ENCODE results near the gene UBIAD1. TPM values are rescaled to one million over a fixed set of nuclear protein-coding genes. Genes with fewer than 3 reads are reported as not detected.
A peak's percentile ranks its signal among the peaks of the same experiment; 100 is the strongest.

The UBIAD1 gene
- total RNA-seq, 2 donors from 2014 or later: 19.1 to 25.3 TPM

DNA sequence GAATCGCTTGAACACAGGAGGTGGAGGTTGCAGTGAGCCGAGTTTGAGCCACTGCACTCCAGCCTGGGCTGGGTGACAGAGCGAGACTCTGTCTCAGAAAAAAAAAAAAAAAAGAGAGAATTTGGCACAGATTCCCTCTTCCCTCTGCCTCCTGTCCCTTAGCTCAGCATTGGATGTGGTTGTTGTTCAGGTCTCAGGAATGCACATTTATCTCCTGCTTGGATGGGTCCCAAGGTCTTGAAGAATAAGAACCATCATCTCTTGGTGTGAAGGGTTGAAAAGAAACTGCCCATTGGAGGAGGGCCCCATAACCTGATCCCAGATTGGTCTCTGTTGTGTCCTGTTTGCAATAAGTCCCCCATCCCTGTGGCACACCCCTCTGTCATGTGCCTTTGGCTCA lies 34.9 kb downstream of the UBIAD1 start:
- Mint-ChIP-seq H3K4me1 (peaks cover 6% of the 10 kb centered on the region), H3K36me3 (ENCODE audit: low read depth) (peaks cover 3% of the 10 kb centered on the region), H3K27ac (no peak overlapping the region)

DNA sequence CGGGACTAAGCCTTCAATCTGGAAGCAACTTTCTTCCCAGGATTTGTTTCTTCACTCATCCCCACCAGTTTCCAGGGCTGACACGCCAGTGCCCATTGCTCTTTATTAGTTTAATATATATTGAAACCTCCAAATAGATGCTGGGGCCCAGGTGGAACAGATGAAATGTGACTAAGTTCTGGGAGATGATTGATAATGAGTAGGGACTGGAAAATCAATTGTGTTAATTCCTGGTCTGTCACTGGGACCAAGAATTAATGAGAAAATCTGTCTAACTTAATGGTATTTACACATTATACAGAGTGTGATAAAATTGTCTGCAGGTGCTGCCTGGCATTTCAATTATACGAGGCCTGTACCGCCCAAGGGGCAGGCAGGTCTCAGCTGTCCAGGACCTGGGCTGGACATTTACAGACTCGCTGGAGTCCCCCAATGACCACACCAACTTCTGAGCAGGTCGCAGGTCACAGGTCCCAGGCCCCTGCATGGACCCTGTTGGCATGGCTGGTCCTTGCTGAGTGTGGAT lies 35.8 kb downstream of the UBIAD1 start:
- Mint-ChIP-seq H3K36me3 (ENCODE audit: low read depth) (peaks cover 3% of the 10 kb centered on the region), H3K4me1 (peaks cover 6% of the 10 kb centered on the region), H3K4me3 (no peak overlapping the region), H3K27ac (no peak overlapping the region), H3K27me3 (peaks cover 6% of the 10 kb centered on the region)
- DNase-seq (no peak), ATAC-seq (no peak)
- no peaks in the 10 kb centered on the region for H3K9me3 ChIP-seq (ENCODE audit: control insufficient read depth, low read length, poor library complexity, severe bottlenecking)

More for the DNA sequence above, 34.9 kb downstream of the UBIAD1 start:
- ATAC-seq (no peak), DNase-seq (no peak)
- H3K9me3 ChIP-seq (ENCODE audit: control insufficient read depth, low read length, poor library complexity, severe bottlenecking): no peaks in the 10 kb centered on the region
- no peak overlapping the region for H3K4me3 Mint-ChIP-seq
- H3K27me3 Mint-ChIP-seq: peaks cover 6% of the 10 kb centered on the region

DNA sequence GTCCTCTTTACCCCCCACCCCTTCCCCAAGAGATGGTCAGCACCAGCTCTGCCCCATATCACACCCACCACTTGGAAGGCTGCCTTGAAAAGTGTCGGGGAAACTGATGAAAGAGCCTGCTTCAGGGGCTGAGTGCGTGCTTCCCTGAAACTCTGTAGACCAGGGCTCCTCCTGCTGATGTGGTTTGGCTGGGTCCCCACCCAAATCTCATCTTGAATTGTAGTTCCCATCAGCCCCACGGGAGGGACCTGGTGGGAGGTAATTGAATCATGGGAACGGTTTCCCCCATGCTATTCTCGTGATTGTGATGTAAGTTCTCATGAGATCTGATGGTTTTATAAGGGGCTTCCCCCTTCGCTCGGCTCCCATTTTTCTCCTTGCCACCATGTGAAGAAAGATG lies 36.4 kb downstream of the UBIAD1 start:
- Mint-ChIP-seq H3K4me1 (peaks cover 6% of the 10 kb centered on the region), H3K27ac (peak overlapping the region; percentile 41), H3K36me3 (ENCODE audit: low read depth) (peaks cover 3% of the 10 kb centered on the region), H3K4me3 (no peak overlapping the region), H3K27me3 (peaks cover 6% of the 10 kb centered on the region)
- ATAC-seq (no peak), DNase-seq (no peak)
- H3K9me3 ChIP-seq (ENCODE audit: control insufficient read depth, low read length, poor library complexity, severe bottlenecking): no peaks in the 10 kb centered on the region

DNA sequence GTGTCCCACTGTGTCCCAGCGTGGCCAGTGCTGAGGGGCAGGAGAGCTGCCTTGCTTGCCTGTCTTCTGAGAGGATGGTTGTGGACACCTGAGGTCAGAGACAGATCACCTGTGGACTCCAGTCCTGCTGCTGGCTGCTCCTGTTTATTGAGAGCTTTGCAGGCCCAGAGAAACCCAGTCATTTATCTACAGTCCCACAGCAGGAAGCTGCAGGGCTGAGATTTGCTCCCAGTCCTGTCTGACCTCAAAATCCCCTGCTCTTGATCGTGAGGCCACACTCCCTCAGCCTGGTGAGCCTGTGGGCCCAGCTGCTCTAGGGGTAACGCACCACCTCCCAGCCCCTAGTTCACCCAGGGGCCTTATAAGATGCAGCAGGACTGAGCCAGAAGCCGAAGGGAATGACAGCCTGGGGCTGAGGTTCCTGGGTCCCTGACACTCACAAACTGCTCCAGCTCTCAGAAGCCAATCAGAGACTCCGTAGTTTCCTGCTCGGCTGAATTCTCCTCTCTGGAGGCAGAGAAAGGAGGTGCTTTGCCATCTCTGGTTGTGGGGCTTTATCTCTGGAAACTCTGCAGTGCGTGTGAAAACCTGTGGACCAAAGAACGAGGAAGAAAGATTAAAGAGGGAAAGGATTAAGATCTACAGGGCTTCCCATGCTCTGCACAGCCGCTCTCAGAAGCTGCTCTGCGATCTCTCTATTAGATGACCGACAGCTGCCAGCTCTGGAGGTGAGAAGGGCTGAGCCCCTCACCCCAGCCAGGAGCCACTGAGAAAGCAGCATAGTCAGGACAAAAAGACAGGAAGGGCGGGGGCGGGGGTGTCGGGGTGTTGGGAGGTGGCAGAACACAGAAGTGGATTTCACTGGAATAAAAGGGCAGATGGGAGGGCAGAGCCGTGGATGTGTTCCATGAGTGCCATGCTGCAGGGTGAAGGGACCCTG lies 39.1 kb downstream of the UBIAD1 start:
- DNase-seq (no peak), ATAC-seq (no peak)
- H3K4me1 Mint-ChIP-seq: peaks cover 8% of the 10 kb centered on the region
- peaks cover 3% of the 10 kb centered on the region for H3K36me3 Mint-ChIP-seq (ENCODE audit: low read depth)
- H3K27me3 Mint-ChIP-seq: peaks cover 6% of the 10 kb centered on the region
- H3K9me3 ChIP-seq (ENCODE audit: control insufficient read depth, low read length, poor library complexity, severe bottlenecking): no peaks in the 10 kb centered on the region
- no peak overlapping the region for H3K27ac Mint-ChIP-seq
- no peak overlapping the region for H3K4me3 Mint-ChIP-seq

DNA sequence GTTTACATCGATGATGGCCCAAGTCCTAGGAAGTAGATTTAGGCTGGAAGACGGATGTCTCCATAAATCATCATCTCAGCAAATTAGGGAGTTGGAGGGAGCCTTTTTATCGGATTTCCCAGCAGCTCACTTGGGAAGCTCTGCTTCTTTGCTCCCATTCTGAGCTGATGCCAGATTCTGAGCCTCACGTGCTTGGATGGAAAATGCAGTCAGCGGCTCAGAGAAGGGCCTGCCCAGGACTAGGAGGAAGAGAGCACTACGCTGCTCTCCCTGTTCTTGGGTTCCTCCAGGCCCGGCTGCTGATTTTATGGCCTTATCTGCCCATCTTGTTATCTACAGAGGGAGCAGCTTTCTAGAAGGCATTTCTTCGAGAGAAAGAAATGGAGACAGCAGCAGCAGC lies 42.0 kb downstream of the UBIAD1 start:
- H3K9me3 ChIP-seq (ENCODE audit: control insufficient read depth, low read length, poor library complexity, severe bottlenecking): no peaks in the 10 kb centered on the region
- H3K27me3 Mint-ChIP-seq: peaks cover 8% of the 10 kb centered on the region
- no peak overlapping the region for H3K27ac Mint-ChIP-seq
- DNase-seq: no peak
- peaks cover 8% of the 10 kb centered on the region for H3K4me1 Mint-ChIP-seq
- ATAC-seq: no peak
- H3K36me3 Mint-ChIP-seq (ENCODE audit: low read depth): peaks cover 3% of the 10 kb centered on the region
- no peak overlapping the region for H3K4me3 Mint-ChIP-seq

DNA sequence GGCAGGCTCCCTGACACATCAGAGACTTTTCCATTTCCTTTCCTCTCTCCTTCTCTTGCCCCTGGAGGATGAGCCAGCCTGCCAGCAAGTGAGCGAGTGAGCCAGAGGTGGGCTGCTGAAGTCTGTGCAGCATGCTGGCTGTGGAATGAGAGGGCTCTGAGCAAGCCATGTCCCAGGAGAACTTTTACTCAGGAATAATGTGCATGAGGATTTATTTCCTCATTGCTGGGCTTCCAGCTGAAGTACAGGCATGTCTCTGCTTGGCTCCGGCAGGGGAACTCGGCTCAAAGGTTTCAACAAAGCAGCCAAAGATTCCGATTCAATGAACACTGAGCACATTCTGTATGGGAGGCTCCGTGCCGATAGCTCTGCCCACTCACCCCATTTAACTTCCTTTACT lies 43.7 kb downstream of the UBIAD1 start:
- Mint-ChIP-seq H3K27ac (no peak overlapping the region), H3K4me1 (peaks cover 13% of the 10 kb centered on the region), H3K36me3 (ENCODE audit: low read depth) (peaks cover 3% of the 10 kb centered on the region), H3K27me3 (peaks cover 16% of the 10 kb centered on the region), H3K4me3 (peak overlapping the region; percentile 68)
- no peak for DNase-seq
- no peak for ATAC-seq
- no peaks in the 10 kb centered on the region for H3K9me3 ChIP-seq (ENCODE audit: control insufficient read depth, low read length, poor library complexity, severe bottlenecking)

DNA sequence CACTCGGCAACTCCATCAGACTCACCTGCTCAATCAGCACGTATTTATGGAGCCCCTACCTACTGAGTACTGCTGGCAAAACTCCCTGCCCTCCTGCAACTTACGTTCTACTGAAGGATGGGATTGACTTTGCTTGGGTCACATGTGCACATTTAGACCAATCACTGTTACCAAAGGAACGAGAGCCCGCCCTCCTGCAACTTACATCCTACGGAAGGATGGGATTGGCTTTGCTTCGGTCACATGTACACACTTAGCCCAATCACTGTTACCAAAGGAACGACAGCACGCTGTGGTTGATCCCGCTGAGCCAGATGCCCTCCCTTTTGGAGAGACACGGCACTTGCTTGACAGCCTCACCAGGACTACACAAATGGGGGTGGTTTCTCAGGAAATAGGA lies 46.0 kb downstream of the UBIAD1 start:
- Mint-ChIP-seq H3K4me1 (peaks cover 8% of the 10 kb centered on the region), H3K27ac (no peak overlapping the region), H3K4me3 (no peak overlapping the region), H3K27me3 (peaks cover 10% of the 10 kb centered on the region), H3K36me3 (ENCODE audit: low read depth) (no peaks in the 10 kb centered on the region)
- DNase-seq (no peak), ATAC-seq (no peak)
- no peaks in the 10 kb centered on the region for H3K9me3 ChIP-seq (ENCODE audit: control insufficient read depth, low read length, poor library complexity, severe bottlenecking)

DNA sequence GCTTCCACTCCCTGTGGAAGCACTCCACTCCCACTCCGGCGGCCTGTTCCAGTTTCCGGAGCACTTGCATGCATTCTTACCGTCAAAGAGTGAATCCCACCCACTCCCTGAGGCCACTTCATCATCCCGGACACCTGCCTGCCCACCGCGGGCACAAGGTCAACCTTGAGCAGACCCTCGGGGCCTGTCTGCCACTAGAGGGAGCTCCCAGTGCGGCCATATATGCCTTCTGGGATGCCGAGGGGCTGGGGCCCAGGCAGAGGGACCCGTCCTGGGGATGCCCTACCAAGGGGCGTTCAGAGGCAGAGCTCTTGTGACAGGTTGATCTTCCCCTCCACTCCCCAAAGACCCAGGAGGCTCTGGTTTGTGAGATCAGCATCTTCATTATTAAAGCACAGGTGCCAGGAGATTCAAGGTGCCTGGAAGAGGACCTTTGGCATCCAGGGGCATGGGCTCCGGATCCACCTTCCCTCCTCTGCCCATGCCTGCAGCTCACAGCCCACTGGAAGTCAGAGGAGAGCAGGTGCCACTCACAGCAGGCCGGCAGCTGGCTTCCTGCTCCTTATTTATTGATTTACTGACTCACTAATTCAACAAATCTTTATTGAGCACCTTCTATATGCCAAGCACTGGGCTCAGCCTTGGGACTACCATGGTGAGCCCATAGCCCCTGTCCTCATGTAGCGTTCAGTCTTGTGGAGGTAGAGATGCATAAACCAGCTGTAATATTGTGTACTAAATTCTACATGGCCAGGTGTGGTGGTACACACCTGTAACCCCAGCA lies 47.3 kb downstream of the UBIAD1 start:
- ATAC-seq (peak; percentile 27), DNase-seq (peak in 1 of 3 donors; percentile 34)
- no peak overlapping the region for H3K4me3 Mint-ChIP-seq
- H3K27me3 Mint-ChIP-seq: peaks cover 10% of the 10 kb centered on the region
- H3K36me3 Mint-ChIP-seq (ENCODE audit: low read depth): no peaks in the 10 kb centered on the region
- peak overlapping the region; percentile 41 for H3K27ac Mint-ChIP-seq
- peaks cover 8% of the 10 kb centered on the region for H3K4me1 Mint-ChIP-seq
- H3K9me3 ChIP-seq (ENCODE audit: control insufficient read depth, low read length, poor library complexity, severe bottlenecking): no peaks in the 10 kb centered on the region

DNA sequence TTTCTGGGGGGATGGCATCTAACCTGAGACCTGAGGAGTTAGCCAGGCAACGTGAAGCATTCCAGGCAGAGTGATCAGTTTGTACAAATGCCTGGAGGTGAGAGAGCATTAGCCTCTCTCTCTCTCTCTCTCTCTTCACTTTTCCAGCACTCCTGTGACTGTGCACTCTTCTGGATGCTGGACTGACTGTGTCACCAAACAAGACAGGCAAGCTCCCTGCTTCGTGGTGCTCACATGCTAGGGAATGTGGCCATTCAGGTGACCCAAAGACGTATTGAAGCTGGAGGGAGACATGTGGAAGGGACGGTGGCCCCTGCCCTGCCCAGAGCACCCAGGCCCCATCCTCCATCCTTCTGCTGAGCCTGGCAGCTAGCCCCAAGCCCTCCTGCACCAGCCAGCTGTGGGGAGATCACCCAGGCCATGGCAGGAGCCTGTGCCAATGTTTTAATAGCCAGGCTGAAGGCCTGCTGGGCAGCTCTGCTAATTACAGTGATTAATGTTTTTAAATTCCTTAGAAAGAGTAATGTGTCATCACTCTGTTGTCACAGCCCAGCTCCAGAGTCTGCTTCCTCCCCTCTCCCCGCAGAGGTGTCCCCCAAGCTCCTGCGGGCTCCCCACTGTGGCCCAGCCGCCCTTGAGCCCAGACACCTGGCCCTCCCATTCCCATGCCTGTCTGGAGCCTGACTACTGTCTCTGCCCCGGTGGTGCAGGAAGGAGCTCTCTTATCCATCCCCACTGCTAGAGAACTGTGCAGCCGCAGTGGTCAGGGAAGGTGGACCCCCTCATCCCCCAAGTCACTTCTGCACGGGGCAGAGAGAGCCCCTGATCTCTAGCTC lies 48.9 kb downstream of the UBIAD1 start:
- H3K27me3 Mint-ChIP-seq: peaks cover 10% of the 10 kb centered on the region
- no peak overlapping the region for H3K27ac Mint-ChIP-seq
- H3K36me3 Mint-ChIP-seq (ENCODE audit: low read depth): no peaks in the 10 kb centered on the region

DNA sequence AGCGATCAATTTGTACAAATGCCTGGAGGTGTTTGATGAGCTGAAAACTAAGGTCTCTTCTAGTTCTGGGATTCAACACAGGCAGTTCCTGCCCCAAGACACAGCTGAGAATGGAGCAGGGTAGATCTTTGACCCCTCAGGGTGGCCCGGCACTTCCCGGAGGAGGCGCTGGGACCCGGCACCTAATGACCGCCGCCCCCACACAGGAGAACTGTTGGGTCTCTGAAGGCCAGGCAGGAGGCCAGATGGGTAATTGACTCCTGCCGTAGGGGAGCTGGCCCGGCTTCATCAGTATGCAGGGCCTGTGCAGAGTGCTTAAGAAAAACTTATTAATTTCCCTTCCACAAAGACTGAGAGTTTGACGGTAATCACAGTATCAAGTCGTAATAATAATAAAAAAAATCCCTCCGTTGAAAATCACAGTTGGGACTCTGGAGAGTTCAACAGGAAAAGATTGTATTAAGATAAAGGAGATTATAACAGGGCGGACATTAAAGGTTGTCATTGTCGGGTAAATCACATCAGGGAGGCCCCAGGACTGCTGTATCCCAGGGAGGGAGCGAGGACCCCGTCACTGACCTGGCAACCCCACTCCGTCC lies 51.7 kb downstream of the UBIAD1 start:
- H3K36me3 Mint-ChIP-seq (ENCODE audit: low read depth): no peaks in the 10 kb centered on the region
- DNase-seq (no peak), ATAC-seq (no peak)
- no peaks in the 10 kb centered on the region for H3K9me3 ChIP-seq (ENCODE audit: control insufficient read depth, low read length, poor library complexity, severe bottlenecking)
- H3K4me3 Mint-ChIP-seq: no peak overlapping the region
- H3K4me1 Mint-ChIP-seq: peaks cover 8% of the 10 kb centered on the region
- no peak overlapping the region for H3K27ac Mint-ChIP-seq
- peaks cover 15% of the 10 kb centered on the region for H3K27me3 Mint-ChIP-seq

More for the DNA sequence above, 48.9 kb downstream of the UBIAD1 start:
- Mint-ChIP-seq H3K4me3 (no peak overlapping the region), H3K4me1 (peaks cover 5% of the 10 kb centered on the region)
- no peaks in the 10 kb centered on the region for H3K9me3 ChIP-seq (ENCODE audit: control insufficient read depth, low read length, poor library complexity, severe bottlenecking)
- ATAC-seq (no peak), DNase-seq (no peak)

DNA sequence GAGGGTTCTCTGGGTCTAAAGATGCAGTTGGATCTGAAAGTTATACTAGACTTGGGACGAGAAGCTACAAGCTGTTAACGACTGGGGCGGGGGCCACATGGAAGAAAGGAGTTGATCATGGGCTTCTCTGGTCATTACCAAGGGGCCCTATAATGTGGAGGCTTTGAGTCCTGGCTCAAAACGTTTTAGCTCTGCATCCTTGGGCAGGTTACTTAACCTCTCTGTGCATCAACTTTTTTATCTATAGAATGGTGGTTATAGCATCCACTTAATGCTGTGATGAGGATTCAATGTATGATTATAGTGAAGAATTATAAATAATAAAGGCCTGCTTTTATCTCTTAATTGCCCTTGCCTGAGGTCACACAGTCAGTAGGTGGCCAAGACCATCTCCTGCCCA lies 53.1 kb downstream of the UBIAD1 start:
- no peaks in the 10 kb centered on the region for H3K9me3 ChIP-seq (ENCODE audit: control insufficient read depth, low read length, poor library complexity, severe bottlenecking)
- H3K36me3 Mint-ChIP-seq (ENCODE audit: low read depth): peaks cover under 1% of the 10 kb centered on the region
- DNase-seq (no peak), ATAC-seq (no peak)
- peaks cover 3% of the 10 kb centered on the region for H3K4me1 Mint-ChIP-seq
- H3K4me3 Mint-ChIP-seq: peak overlapping the region; percentile 19
- no peak overlapping the region for H3K27ac Mint-ChIP-seq
- H3K27me3 Mint-ChIP-seq: peaks cover 5% of the 10 kb centered on the region

DNA sequence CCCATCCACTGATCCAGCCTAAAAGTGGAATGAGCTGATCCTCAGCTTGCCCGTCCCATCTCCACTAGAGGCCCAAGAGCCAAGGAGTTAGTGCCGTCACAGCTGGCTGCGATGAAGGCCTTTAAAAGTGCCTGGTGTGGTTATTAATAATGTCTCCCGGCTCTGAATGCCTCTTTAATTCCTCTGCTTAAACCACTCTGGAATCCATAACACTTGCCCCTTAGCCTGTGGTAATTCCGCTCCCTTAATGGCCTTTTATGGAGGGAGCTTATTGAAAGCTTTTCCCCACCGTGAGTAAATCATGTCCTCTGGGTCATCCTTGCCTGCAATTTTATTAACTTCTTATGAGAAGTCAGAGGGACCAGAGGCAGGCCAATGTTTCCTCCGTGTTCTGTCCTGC lies 55.4 kb downstream of the UBIAD1 start:
- Mint-ChIP-seq H3K27me3 (peaks cover 10% of the 10 kb centered on the region), H3K36me3 (ENCODE audit: low read depth) (peaks cover 5% of the 10 kb centered on the region), H3K27ac (no peak overlapping the region), H3K4me1 (peaks cover 5% of the 10 kb centered on the region), H3K4me3 (no peak overlapping the region)
- ATAC-seq: no peak
- H3K9me3 ChIP-seq (ENCODE audit: control insufficient read depth, low read length, poor library complexity, severe bottlenecking): no peaks in the 10 kb centered on the region
- DNase-seq: no peak
